K562 (cell line): ENCODE measurements around the gene TRIM4. TPM values are rescaled to one million over a fixed set of nuclear protein-coding genes. Genes with fewer than 3 reads are reported as not detected.
A peak's percentile ranks its signal among the peaks of the same experiment; 100 is the strongest.

Experiments used
- ATAC-seq: fragments of 200-7000 bp; cut with Tn5 transposase; 3 replicates; pipeline ENCODE4 v1.9.1; 2020; ENCODE audit warnings: moderate library complexity
- BruUV-seq: library from RNA; stranded (reverse); fragments of 400-500 nt; replicated peaks from 2 replicates; lab custom pipeline; 2021; lab: Mats Ljungman, UMichigan
- CTCF ChIA-PET: fragments of 300-600 bp; formaldehyde crosslinking; extraction: SDS; loops from one replicate; lab custom pipeline; 2021; ENCODE audit warnings: low intra/inter-chr PET ratio; lab: Yijun Ruan, JAX
- POLR2A ChIA-PET: fragments of 300-600, 350-650 bp; sonication (Branson Sonifier 250); formaldehyde crosslinking; extraction: SDS; loops from one replicate; lab custom pipeline; 2021; ENCODE audit warnings: antibody characterized with exemption, inconsistent platforms; lab: Yijun Ruan, JAX
- DNase-seq, 4 experiments: peaks; one replicate each; pipeline versions ENCODE4 v3.0.0 to v3.0.0-alpha.2; 2011 to 2018; ENCODE audit warnings: low spot score in 3 of 4, mixed read lengths in 3 of 4; ENCODE audit errors: extremely low read depth in 1 of 4
- FAIRE-seq: peaks from 2 replicates; lab custom pipeline; 2011; peaks lifted over from hg19 to GRCh38; lab: Jason Lieb, UNC
- H2AFZ ChIP-seq: 2 replicates; pipeline ENCODE4 v1.6.0; 2011; ENCODE audit warnings: low read depth, low read length, control low read depth, inconsistent platforms
- H3K27ac ChIP-seq: fragments of 200-600 bp; 3 replicates; pipeline ENCODE4 v1.8.0; 2011; ENCODE audit warnings: low read depth, mild to moderate bottlenecking, control low read depth, inconsistent platforms, low read length, moderate library complexity, mixed read lengths; ENCODE audit errors: extremely low read depth
- H3K27me3 ChIP-seq, 2 experiments: fragments of 300-600 bp in 1 of 2; 2 replicates in 1 of 2; 3 replicates in 1 of 2; pipeline versions ENCODE4 v1.6.0 to v1.8.0; 2011; ENCODE audit warnings: inconsistent platforms in 2 of 2, low read length in 2 of 2, mild to moderate bottlenecking in 1 of 2, mixed read lengths in 1 of 2, moderate library complexity in 1 of 2; ENCODE audit not compliant: control insufficient read depth in 2 of 2, insufficient read depth in 2 of 2
- H3K36me3 ChIP-seq: fragments of 300-600 bp; 3 replicates; pipeline ENCODE4 v1.8.0; 2011; ENCODE audit warnings: mild to moderate bottlenecking, low read length, inconsistent platforms; ENCODE audit not compliant: control insufficient read depth, insufficient read depth
- H3K4me1 ChIP-seq, 2 experiments: fragments of 200-600 bp in 1 of 2; replicated peaks in 1 of 2; 2 replicates in 1 of 2; 3 replicates in 1 of 2; pipeline versions ENCODE4 v1.5.1 to v1.8.0; 2011; ENCODE audit warnings: inconsistent platforms in 2 of 2, low read length in 2 of 2, mild to moderate bottlenecking in 1 of 2, mixed read lengths in 1 of 2, moderate library complexity in 1 of 2; ENCODE audit not compliant: control insufficient read depth in 2 of 2, insufficient read depth in 2 of 2
- H3K4me2 ChIP-seq: 2 replicates; pipeline ENCODE4 v1.6.1; 2011; ENCODE audit warnings: low read length, control low read depth, inconsistent platforms, mixed read lengths; ENCODE audit not compliant: insufficient read depth
- H3K4me3 ChIP-seq: fragments of 200-600 bp; sonication (generic), shearing (Covaris generic); 2 replicates; pipeline ENCODE4 v1.5.1; 2016; ENCODE audit warnings: control low read depth, inconsistent platforms
- H3K79me2 ChIP-seq: fragments of 200-600 bp; 3 replicates; pipeline ENCODE4 v1.8.0; 2011; ENCODE audit warnings: low read length, inconsistent platforms; ENCODE audit not compliant: control insufficient read depth, insufficient read depth
- H3K9ac ChIP-seq, 2 experiments: 2 replicates each; pipeline versions ENCODE4 v1.6.0 to v1.6.1; 2011; ENCODE audit warnings: low read depth in 2 of 2, low read length in 2 of 2, control low read depth in 1 of 2, inconsistent platforms in 1 of 2, mild to moderate bottlenecking in 1 of 2, mixed read lengths in 1 of 2; ENCODE audit not compliant: insufficient read depth in 1 of 2
- H3K9me1 ChIP-seq: one replicate; pipeline ENCODE4 v1.6.0; 2011; ENCODE audit warnings: inconsistent platforms, mild to moderate bottlenecking, low read length, moderate library complexity; ENCODE audit not compliant: control insufficient read depth, insufficient read depth
- H3K9me3 ChIP-seq: replicated peaks from 2 replicates; pipeline ENCODE4 v1.5.1; 2011; ENCODE audit warnings: low read depth, low read length, inconsistent platforms; ENCODE audit not compliant: control insufficient read depth, insufficient read depth
- H4K20me1 ChIP-seq: replicated peaks from 2 replicates; pipeline ENCODE4 v1.6.1; 2011; ENCODE audit warnings: low read length, inconsistent platforms, mixed read lengths; ENCODE audit not compliant: control insufficient read depth, insufficient read depth
- CHD1 ChIP-seq: fragments of 200-600 bp; sonication (generic); IDR thresholded peaks from one replicate; pipeline ENCODE4 v1.6.1; 2012; ENCODE audit warnings: mild to moderate bottlenecking, moderate library complexity, low read length, inconsistent platforms
- CHD4 ChIP-seq: fragments of 200-600 bp; sonication (generic); IDR thresholded peaks from 3 replicates; pipeline ENCODE4 v1.6.1; 2012; ENCODE audit warnings: low read depth, mild to moderate bottlenecking, mixed read lengths, low read length, inconsistent platforms; ENCODE audit not compliant: insufficient read depth, insufficient replicate concordance, poor library complexity, severe bottlenecking
- ESRRA ChIP-seq: fragments of 450-650 bp; IDR thresholded peaks from 2 replicates; pipeline ENCODE4 v1.6.1; 2014; ENCODE audit warnings: low read depth, mild to moderate bottlenecking, moderate library complexity, borderline replicate concordance
- GABPA ChIP-seq: fragments of 200-800 bp; sonication (Bioruptor generic); conservative IDR thresholded peaks from 2 replicates; pipeline ENCODE4 v1.6.1; 2016; ENCODE audit warnings: low read depth, missing genetic modification characterization, missing compliant biosample characterization
- RBFOX2 ChIP-seq: fragments of 200-400 bp; formaldehyde crosslinking; IDR thresholded peaks from 2 replicates; pipeline ENCODE4 v1.6.1; 2017; ENCODE audit warnings: low read depth, mild to moderate bottlenecking, low read length, moderate library complexity
- SRSF7 ChIP-seq: fragments of 200-400 bp; formaldehyde crosslinking; optimal IDR thresholded peaks from 2 replicates; pipeline ENCODE3; 2017; ENCODE audit warnings: mild to moderate bottlenecking, low read depth, low read length
- STAG1 ChIP-seq: sonication (generic); formaldehyde crosslinking; IDR thresholded peaks from 2 replicates; pipeline ENCODE4 v1.5.0; 2020; ENCODE audit warnings: missing genetic modification reagents, borderline replicate concordance
- TGIF2 ChIP-seq: sonication (generic); formaldehyde crosslinking; IDR thresholded peaks from 2 replicates; pipeline ENCODE4 v1.8.1; 2022; ENCODE audit warnings: mild to moderate bottlenecking, missing genetic modification reagents, moderate library complexity
- ZNF165 ChIP-seq: fragments of 250-450 bp; sonication (Bioruptor Pico); IDR thresholded peaks from 2 replicates; pipeline ENCODE4 v1.4.0; 2020; ENCODE audit warnings: borderline replicate concordance
- ZNF785 ChIP-seq: fragments of 250-450 bp; sonication (Bioruptor Pico); IDR thresholded peaks from 2 replicates; pipeline ENCODE4 v1.4.0; 2020; ENCODE audit warnings: mild to moderate bottlenecking
- WGBS: fragments of 100-300 bp; shearing (Covaris generic); methylation state at CpG from one replicate; pipeline ENCODE4 v1.1.6; 2016; ENCODE audit warnings: low coverage, mixed read lengths; ENCODE audit not compliant: insufficient coverage; ENCODE audit errors: missing lambda C conversion rate; 5-methylcytosine and 5-hydroxymethylcytosine counted together
- in situ Hi-C: fragments of 300-500 bp; cut with MboI; formaldehyde crosslinking; loops from 4 replicates; pipeline ENCODE4 v1.15.0; 2018; ENCODE audit warnings: inconsistent platforms, mixed read lengths
- intact Hi-C: fragments of 100-400 bp; cut with micrococcal nuclease; formaldehyde crosslinking; loops from 2 replicates; pipeline ENCODE4 v1.14.2; 2022
- polyA plus RNA-seq, 8 experiments: library from polyadenylated mRNA; depleted of rRNA in 4 of 8; stranded (reverse) in 5 of 8; unstranded in 3 of 8; fragments of >200 nt; fragmentation: Nextera tagmentation in 2 of 8; fragmentation: Illumina TruSeq in 1 of 8; extraction: Ambion mirVana in 2 of 8; extraction: Trizol in 1 of 8; gene quantifications; 2 replicates each; pipeline versions ENCODE4 v1.2.1 to v1.2.3, GENCODE V29; 2011 to 2014; ENCODE audit warnings: inconsistent platforms in 1 of 8, missing spikeins in 1 of 8
- total RNA-seq, 7 experiments: library from RNA; depleted of rRNA in 6 of 7; stranded (reverse); fragments of >200 nt in 6 of 7; fragmentation: Illumina TruSeq in 2 of 7; extraction: Trizol in 2 of 7; gene quantifications; 2 replicates each; pipeline versions ENCODE4 v1.2.1 to v1.2.3, GENCODE V29; 2011 to 2021; ENCODE audit warnings: low replicate concordance in 1 of 7
- TF ChIP-seq, protein P1 (sequence below): fragments of 450-650 bp; conservative IDR thresholded peaks from 2 replicates; pipeline ENCODE4 v1.6.1; 2016; ENCODE audit warnings: missing genetic modification characterization, low read depth, mild to moderate bottlenecking, missing compliant biosample characterization, moderate library complexity
- TF ChIP-seq, protein P2 (sequence below): sonication (generic); formaldehyde crosslinking; IDR thresholded peaks from 2 replicates; pipeline ENCODE4 v1.8.0; 2022; ENCODE audit warnings: missing genetic modification reagents, mild to moderate bottlenecking, borderline replicate concordance
- TF ChIP-seq, protein P3 (sequence below): sonication (generic); formaldehyde crosslinking; IDR thresholded peaks from 2 replicates; pipeline ENCODE4 v1.8.1; 2022; ENCODE audit warnings: missing genetic modification reagents

The TRIM4 gene
- total and polyA plus RNA-seq, 9 of the 15 experiments (the other 6 are each of a cell fraction or from before 2014, with no cell fraction given): 6.2 to 28.3 (median 22.4) TPM

DNA sequence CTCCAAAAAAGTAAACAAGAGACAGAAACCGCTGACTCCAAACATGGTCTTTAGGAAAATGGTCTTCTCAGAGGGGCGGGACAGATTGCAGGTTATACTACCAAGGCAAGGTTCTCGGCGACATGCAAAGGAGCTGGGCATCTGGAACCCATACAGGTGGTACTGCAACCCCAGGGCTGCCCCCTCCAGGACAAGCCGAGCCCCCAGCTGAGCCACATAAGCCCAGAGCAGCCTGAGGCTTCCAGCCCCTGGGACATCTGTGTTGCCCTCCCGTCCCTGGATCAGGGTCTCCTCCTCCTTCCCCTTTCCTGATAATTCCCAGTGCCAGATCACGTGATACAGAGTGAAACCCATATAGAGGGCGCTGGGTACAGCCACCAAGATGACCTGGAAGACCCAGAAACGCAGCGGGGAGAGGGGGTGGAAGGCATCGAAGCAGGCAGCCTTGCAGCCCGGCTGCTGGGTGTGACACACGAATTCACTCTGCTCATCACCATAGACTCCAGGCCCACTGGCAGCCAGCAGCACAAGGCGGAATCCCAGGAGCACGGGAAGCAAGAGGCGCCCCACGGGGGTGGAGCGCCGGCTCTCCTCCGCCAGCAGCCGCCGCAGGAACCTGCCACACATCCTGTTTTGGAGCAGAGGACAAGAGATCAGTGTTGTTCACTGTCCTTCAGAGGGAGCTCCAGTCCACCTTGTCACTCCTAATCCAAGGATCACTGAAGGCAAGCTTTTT lies 9.8 kb upstream of the TRIM4 start, which contains the start of gene GJC3:
Gene GJC3, minus strand, starts transcription at position 627 of the 736 bp plus-strand sequence. Its CDS starts 0 bp downstream, at position 627.
- Histone ChIP-seq H3K36me3 (no peaks in the 10 kb centered on the region), H2AFZ (peak within 1 kb of the TSS; percentile 75), H4K20me1 (no peaks in the 10 kb centered on the region), H3K4me3 (peak within 1 kb of the TSS; percentile 35), H3K9ac (peak within 1 kb of the TSS; percentile 7 to 83; a peak in 2 of 4 replicates), H3K27me3 (peaks cover 6 to 22% of the 10 kb centered on the region in 2 experiments; a peak in 3 of 5 replicates), H3K4me1 (peaks cover 3 to 10% of the 10 kb centered on the region in 2 experiments; a peak in 3 of 5 replicates), H3K9me3 (no peaks in the 10 kb centered on the region), H3K79me2 (no peaks in the 10 kb centered on the region), H3K9me1 (no peaks in the 10 kb centered on the region), H3K27ac (no peak within 1 kb of the TSS), H3K4me2 (peak within 1 kb of the TSS; percentile 68)
- DNase-seq: peak; percentile 65 to 79 (median 72)
- no TSS peak for BruUV-seq
- intact Hi-C loops: loop anchor here (1.0 kb wide), 1 partner anchor 62 kb away; no protein-coding TSS in a partner anchor
- 2% methylated on average over 18 of the region's 22 CpGs for WGBS
- ChIA-PET CTCF (interaction anchor here (0.6 to 0.8 kb wide), 4 partner anchors 16 to 1265 kb away, joined by 3 to 4 read pairs (median 4); no protein-coding TSS in a partner anchor), POLR2A (interaction anchor here (0.5 to 1.3 kb wide), 7 partner anchors 9 to 300 kb away, joined by 3 to 5 read pairs (median 3); partner anchors contain the start of gene TRIM4)
- peak; percentile 98 for ATAC-seq
- in situ Hi-C loops: no loop called here
- peak; percentile 83 for FAIRE-seq
- TF ChIP-seq SRSF7: no peak
- TF ChIP-seq ESRRA: 0 out of 2 replicates have a peak, but pooled peaks have one; percentile 43
- peak; percentile 82 for TF ChIP-seq GABPA (tag)
- TF ChIP-seq RBFOX2: peak; percentile 32; the same call in 1 of the 2 replicates
- no peak for TF ChIP-seq TGIF2 (CRISPR knock-in tag)
- TF ChIP-seq STAG1 (CRISPR knock-in tag): no peak; the same call in 1 of the 2 replicates
- TF ChIP-seq, protein P1, sequence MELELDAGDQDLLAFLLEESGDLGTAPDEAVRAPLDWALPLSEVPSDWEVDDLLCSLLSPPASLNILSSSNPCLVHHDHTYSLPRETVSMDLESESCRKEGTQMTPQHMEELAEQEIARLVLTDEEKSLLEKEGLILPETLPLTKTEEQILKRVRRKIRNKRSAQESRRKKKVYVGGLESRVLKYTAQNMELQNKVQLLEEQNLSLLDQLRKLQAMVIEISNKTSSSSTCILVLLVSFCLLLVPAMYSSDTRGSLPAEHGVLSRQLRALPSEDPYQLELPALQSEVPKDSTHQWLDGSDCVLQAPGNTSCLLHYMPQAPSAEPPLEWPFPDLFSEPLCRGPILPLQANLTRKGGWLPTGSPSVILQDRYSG (tag): no peak
- TF ChIP-seq CHD4: no peak
- TF ChIP-seq ZNF785 (CRISPR knock-in tag): no peak
- TF ChIP-seq, protein P2, sequence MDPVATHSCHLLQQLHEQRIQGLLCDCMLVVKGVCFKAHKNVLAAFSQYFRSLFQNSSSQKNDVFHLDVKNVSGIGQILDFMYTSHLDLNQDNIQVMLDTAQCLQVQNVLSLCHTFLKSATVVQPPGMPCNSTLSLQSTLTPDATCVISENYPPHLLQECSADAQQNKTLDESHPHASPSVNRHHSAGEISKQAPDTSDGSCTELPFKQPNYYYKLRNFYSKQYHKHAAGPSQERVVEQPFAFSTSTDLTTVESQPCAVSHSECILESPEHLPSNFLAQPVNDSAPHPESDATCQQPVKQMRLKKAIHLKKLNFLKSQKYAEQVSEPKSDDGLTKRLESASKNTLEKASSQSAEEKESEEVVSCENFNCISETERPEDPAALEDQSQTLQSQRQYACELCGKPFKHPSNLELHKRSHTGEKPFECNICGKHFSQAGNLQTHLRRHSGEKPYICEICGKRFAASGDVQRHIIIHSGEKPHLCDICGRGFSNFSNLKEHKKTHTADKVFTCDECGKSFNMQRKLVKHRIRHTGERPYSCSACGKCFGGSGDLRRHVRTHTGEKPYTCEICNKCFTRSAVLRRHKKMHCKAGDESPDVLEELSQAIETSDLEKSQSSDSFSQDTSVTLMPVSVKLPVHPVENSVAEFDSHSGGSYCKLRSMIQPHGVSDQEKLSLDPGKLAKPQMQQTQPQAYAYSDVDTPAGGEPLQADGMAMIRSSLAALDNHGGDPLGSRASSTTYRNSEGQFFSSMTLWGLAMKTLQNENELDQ (CRISPR knock-in tag): no peak
- TF ChIP-seq CHD1: no peak
- no peak for TF ChIP-seq ZNF165 (CRISPR knock-in tag)
- TF ChIP-seq, protein P3, sequence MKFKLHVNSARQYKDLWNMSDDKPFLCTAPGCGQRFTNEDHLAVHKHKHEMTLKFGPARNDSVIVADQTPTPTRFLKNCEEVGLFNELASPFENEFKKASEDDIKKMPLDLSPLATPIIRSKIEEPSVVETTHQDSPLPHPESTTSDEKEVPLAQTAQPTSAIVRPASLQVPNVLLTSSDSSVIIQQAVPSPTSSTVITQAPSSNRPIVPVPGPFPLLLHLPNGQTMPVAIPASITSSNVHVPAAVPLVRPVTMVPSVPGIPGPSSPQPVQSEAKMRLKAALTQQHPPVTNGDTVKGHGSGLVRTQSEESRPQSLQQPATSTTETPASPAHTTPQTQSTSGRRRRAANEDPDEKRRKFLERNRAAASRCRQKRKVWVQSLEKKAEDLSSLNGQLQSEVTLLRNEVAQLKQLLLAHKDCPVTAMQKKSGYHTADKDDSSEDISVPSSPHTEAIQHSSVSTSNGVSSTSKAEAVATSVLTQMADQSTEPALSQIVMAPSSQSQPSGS (CRISPR knock-in tag): no peak
